ENCODE measurements around the gene TEAD3. TPM values are rescaled to one million over a fixed set of nuclear protein-coding genes. Genes with fewer than 3 reads are reported as not detected.

The TEAD3 gene
- total and polyA plus RNA-seq, 2 experiments from 2014 or later: 15.0 to 26.5 TPM

- no peak for ATAC-seq
- Histone ChIP-seq H3K9me2 (ENCODE audit: insufficient read depth) (no peaks in the 10 kb centered on the region), H3K27ac (ENCODE audit: low read depth) (no peak overlapping the region), H3K36me3 (ENCODE audit: insufficient read depth) (no peaks in the 10 kb centered on the region), H4K20me1 (replicated peaks; ENCODE audit: insufficient read depth) (peaks cover 11% of the 10 kb centered on the region; the same call in 1 of the 2 replicates), H3K4me3 (no peak overlapping the region), H3K79me2 (replicated peaks; ENCODE audit: insufficient read depth) (peaks cover 17% of the 10 kb centered on the region), H3F3A (replicated peaks; ENCODE audit: low read depth) (0 out of 2 replicates have a peak, but pooled peaks cover 14% of the 10 kb centered on the region), H2AFZ (no peak overlapping the region), H3K27me3 (ENCODE audit: insufficient read depth) (peaks cover 9% of the 10 kb centered on the region; the same call in 1 of the 2 replicates), H3K4me2 (peak overlapping the region; percentile 97; the same call in 1 of the 2 replicates), H3K4me1 (ENCODE audit: insufficient read depth) (peaks cover 34% of the 10 kb centered on the region)
- 0 out of 3 replicates have a peak overlapping the region, but pooled peaks have one; percentile 12 for H3K4me3 Mint-ChIP-seq
- TF ChIP-seq EZH2 (IDR thresholded peaks at IDR 0.05; ENCODE audit: low read depth, unreplicated experiment): no peak
- TF ChIP-seq, protein P1, sequence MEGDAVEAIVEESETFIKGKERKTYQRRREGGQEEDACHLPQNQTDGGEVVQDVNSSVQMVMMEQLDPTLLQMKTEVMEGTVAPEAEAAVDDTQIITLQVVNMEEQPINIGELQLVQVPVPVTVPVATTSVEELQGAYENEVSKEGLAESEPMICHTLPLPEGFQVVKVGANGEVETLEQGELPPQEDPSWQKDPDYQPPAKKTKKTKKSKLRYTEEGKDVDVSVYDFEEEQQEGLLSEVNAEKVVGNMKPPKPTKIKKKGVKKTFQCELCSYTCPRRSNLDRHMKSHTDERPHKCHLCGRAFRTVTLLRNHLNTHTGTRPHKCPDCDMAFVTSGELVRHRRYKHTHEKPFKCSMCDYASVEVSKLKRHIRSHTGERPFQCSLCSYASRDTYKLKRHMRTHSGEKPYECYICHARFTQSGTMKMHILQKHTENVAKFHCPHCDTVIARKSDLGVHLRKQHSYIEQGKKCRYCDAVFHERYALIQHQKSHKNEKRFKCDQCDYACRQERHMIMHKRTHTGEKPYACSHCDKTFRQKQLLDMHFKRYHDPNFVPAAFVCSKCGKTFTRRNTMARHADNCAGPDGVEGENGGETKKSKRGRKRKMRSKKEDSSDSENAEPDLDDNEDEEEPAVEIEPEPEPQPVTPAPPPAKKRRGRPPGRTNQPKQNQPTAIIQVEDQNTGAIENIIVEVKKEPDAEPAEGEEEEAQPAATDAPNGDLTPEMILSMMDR (conservative IDR thresholded peaks at IDR 0.05; ENCODE audit: low read depth in 2 of 2): no peak
- no peak for TF ChIP-seq POLR2AphosphoS5 (IDR thresholded peaks at IDR 0.05; ENCODE audit: low read depth)
- TF ChIP-seq STAT1 (IDR thresholded peaks at IDR 0.05; ENCODE audit: unreplicated experiment): no peak
- TF ChIP-seq ZNF114 (CRISPR knock-in tag; IDR thresholded peaks at IDR 0.05): no peak
- TF ChIP-seq CREB1 (CRISPR knock-in tag; IDR thresholded peaks at IDR 0.05; ENCODE audit: low read depth): no peak
- TF ChIP-seq, protein P2, sequence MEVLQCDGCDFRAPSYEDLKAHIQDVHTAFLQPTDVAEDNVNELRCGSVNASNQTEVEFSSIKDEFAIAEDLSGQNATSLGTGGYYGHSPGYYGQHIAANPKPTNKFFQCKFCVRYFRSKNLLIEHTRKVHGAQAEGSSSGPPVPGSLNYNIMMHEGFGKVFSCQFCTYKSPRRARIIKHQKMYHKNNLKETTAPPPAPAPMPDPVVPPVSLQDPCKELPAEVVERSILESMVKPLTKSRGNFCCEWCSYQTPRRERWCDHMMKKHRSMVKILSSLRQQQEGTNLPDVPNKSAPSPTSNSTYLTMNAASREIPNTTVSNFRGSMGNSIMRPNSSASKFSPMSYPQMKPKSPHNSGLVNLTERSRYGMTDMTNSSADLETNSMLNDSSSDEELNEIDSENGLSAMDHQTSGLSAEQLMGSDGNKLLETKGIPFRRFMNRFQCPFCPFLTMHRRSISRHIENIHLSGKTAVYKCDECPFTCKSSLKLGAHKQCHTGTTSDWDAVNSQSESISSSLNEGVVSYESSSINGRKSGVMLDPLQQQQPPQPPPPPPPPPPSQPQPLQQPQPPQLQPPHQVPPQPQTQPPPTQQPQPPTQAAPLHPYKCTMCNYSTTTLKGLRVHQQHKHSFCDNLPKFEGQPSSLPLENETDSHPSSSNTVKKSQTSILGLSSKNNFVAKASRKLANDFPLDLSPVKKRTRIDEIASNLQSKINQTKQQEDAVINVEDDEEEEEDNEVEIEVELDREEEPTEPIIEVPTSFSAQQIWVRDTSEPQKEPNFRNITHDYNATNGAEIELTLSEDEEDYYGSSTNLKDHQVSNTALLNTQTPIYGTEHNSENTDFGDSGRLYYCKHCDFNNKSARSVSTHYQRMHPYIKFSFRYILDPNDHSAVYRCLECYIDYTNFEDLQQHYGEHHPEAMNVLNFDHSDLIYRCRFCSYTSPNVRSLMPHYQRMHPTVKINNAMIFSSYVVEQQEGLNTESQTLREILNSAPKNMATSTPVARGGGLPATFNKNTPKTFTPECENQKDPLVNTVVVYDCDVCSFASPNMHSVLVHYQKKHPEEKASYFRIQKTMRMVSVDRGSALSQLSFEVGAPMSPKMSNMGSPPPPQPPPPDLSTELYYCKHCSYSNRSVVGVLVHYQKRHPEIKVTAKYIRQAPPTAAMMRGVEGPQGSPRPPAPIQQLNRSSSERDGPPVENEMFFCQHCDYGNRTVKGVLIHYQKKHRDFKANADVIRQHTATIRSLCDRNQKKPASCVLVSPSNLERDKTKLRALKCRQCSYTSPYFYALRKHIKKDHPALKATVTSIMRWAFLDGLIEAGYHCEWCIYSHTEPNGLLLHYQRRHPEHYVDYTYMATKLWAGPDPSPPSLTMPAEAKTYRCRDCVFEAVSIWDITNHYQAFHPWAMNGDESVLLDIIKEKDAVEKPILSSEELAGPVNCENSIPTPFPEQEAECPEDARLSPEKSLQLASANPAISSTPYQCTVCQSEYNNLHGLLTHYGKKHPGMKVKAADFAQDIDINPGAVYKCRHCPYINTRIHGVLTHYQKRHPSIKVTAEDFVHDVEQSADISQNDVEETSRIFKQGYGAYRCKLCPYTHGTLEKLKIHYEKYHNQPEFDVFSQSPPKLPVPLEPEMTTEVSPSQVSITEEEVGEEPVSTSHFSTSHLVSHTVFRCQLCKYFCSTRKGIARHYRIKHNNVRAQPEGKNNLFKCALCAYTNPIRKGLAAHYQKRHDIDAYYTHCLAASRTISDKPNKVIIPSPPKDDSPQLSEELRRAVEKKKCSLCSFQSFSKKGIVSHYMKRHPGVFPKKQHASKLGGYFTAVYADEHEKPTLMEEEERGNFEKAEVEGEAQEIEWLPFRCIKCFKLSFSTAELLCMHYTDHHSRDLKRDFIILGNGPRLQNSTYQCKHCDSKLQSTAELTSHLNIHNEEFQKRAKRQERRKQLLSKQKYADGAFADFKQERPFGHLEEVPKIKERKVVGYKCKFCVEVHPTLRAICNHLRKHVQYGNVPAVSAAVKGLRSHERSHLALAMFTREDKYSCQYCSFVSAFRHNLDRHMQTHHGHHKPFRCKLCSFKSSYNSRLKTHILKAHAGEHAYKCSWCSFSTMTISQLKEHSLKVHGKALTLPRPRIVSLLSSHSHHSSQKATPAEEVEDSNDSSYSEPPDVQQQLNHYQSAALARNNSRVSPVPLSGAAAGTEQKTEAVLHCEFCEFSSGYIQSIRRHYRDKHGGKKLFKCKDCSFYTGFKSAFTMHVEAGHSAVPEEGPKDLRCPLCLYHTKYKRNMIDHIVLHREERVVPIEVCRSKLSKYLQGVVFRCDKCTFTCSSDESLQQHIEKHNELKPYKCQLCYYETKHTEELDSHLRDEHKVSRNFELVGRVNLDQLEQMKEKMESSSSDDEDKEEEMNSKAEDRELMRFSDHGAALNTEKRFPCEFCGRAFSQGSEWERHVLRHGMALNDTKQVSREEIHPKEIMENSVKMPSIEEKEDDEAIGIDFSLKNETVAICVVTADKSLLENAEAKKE (CRISPR knock-in tag; IDR thresholded peaks at IDR 0.05): no peak
- TF ChIP-seq NANOG (IDR thresholded peaks at IDR 0.05; ENCODE audit: borderline replicate concordance): no peak
- no peak for TF ChIP-seq EZH2phosphoT487 (IDR thresholded peaks at IDR 0.05; ENCODE audit: unreplicated experiment)
- TF ChIP-seq ETS1 (IDR thresholded peaks at IDR 0.05): no peak
- TF ChIP-seq REST (IDR thresholded peaks at IDR 0.05; ENCODE audit: unreplicated experiment): no peak
- TF ChIP-seq ZNF331 (CRISPR knock-in tag; IDR thresholded peaks at IDR 0.05; ENCODE audit: low read depth): no peak
- TF ChIP-seq JUNB (IDR thresholded peaks at IDR 0.05; ENCODE audit: unreplicated experiment): no peak
- peaks cover 35% of the 10 kb centered on the region for H3K27me3 Mint-ChIP-seq (ENCODE audit: insufficient read depth, low read depth, poor library complexity)
- H3K36me3 Mint-ChIP-seq (ENCODE audit: low read depth): peaks cover 5% of the 10 kb centered on the region; the same call in 1 of the 3 replicates
- peaks cover 39% of the 10 kb centered on the region for H3K4me1 Mint-ChIP-seq
- DNase-seq (ENCODE audit: low spot score): no peak
- H3K27ac Mint-ChIP-seq: no peak overlapping the region
- H3K9me3 Mint-ChIP-seq: no peaks in the 10 kb centered on the region; the same call in 2 of the 3 replicates
Observed at GRCh38 chr6:35499372-35499771, 2.5 kb upstream of the TEAD3 start.

Data from GM23338 (cell line).